ENCODE measurements around the gene TOR1B. TPM values are rescaled to one million over a fixed set of nuclear protein-coding genes. Genes with fewer than 3 reads are reported as not detected.

TOR1B gene
- total RNA-seq, 1 experiment from 2014 or later: 19.0 TPM

- no peak overlapping the region for H2AFZ ChIP-seq (ENCODE audit: low read depth, low read length, poor library complexity, severe bottlenecking)
- TF ChIP-seq ZNF274 (IDR thresholded peaks at IDR 0.05; ENCODE audit: low read depth, low read length) (no peak), CEBPB (IDR thresholded peaks at IDR 0.05; ENCODE audit: low read depth) (no peak), EZH2 (IDR thresholded peaks at IDR 0.05) (no peak), SP1 (IDR thresholded peaks at IDR 0.05; ENCODE audit: low read depth) (no peak), POLR2AphosphoS5 (IDR thresholded peaks at IDR 0.05; ENCODE audit: low read depth, low read length) (no peak), EGR1 (IDR thresholded peaks at IDR 0.05; ENCODE audit: low read depth) (no peak), YY1 (IDR thresholded peaks at IDR 0.05; ENCODE audit: extremely low read depth, insufficient replicate concordance, low read depth, low read length) (no peak), TCF7L2 (IDR thresholded peaks at IDR 0.05; ENCODE audit: borderline replicate concordance, extremely low read depth, insufficient read depth, insufficient read length) (no peak), MAX (IDR thresholded peaks at IDR 0.05) (no peak), CTCF (IDR thresholded peaks at IDR 0.05 in 2 of 3, conservative IDR thresholded peaks at IDR 0.05 in 1 of 3; ENCODE audit: borderline replicate concordance in 1 of 3, insufficient read depth in 1 of 3, low read depth in 2 of 3, low read length in 2 of 3) (no peak), SRF (IDR thresholded peaks at IDR 0.05; ENCODE audit: low read depth) (no peak), EZH2phosphoT487 (IDR thresholded peaks at IDR 0.05; ENCODE audit: borderline replicate concordance) (no peak), JUND (IDR thresholded peaks at IDR 0.05) (no peak), RAD21 (IDR thresholded peaks at IDR 0.05; ENCODE audit: low read depth) (no peak), ZBTB33 (IDR thresholded peaks at IDR 0.05; ENCODE audit: extremely low read depth, insufficient replicate concordance, low read length) (no peak), ELF1 (IDR thresholded peaks at IDR 0.05; ENCODE audit: borderline replicate concordance, low read depth) (no peak), POLR2A (IDR thresholded peaks at IDR 0.05; ENCODE audit: borderline replicate concordance, extremely low read depth, insufficient read depth, insufficient read length) (no peak)
- TF ChIP-seq, protein P1, sequence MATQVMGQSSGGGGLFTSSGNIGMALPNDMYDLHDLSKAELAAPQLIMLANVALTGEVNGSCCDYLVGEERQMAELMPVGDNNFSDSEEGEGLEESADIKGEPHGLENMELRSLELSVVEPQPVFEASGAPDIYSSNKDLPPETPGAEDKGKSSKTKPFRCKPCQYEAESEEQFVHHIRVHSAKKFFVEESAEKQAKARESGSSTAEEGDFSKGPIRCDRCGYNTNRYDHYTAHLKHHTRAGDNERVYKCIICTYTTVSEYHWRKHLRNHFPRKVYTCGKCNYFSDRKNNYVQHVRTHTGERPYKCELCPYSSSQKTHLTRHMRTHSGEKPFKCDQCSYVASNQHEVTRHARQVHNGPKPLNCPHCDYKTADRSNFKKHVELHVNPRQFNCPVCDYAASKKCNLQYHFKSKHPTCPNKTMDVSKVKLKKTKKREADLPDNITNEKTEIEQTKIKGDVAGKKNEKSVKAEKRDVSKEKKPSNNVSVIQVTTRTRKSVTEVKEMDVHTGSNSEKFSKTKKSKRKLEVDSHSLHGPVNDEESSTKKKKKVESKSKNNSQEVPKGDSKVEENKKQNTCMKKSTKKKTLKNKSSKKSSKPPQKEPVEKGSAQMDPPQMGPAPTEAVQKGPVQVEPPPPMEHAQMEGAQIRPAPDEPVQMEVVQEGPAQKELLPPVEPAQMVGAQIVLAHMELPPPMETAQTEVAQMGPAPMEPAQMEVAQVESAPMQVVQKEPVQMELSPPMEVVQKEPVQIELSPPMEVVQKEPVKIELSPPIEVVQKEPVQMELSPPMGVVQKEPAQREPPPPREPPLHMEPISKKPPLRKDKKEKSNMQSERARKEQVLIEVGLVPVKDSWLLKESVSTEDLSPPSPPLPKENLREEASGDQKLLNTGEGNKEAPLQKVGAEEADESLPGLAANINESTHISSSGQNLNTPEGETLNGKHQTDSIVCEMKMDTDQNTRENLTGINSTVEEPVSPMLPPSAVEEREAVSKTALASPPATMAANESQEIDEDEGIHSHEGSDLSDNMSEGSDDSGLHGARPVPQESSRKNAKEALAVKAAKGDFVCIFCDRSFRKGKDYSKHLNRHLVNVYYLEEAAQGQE (IDR thresholded peaks at IDR 0.05; ENCODE audit: low read depth): no peak
- intact Hi-C loops (cut with micrococcal nuclease): no loop called here
Measured at GRCh38 chr9:129832982-129833381, 30.0 kb downstream of the TOR1B start.

More at GRCh38 chr9:129832982-129833381, 30.0 kb downstream of the TOR1B start:
- ChIA-PET CTCF (no interaction called here), POLR2A (no interaction called here), RAD21 (ENCODE audit: low non-redundant PET in 1 of 2, low total read pairs in 2 of 2, uncharacterized antibody in 2 of 2, unreplicated experiment in 2 of 2) (no interaction called here)
- DNase-seq (ENCODE audit: low read depth, low spot score) (no peak), ATAC-seq (no peak)
- H3K27ac ChIP-seq (ENCODE audit: low read depth, low read length): no peak overlapping the region
- no peaks in the 10 kb centered on the region for H4K20me1 ChIP-seq (ENCODE audit: insufficient read depth)
- peaks cover 19% of the 10 kb centered on the region for H3K79me2 ChIP-seq (ENCODE audit: insufficient read depth, low read length)
- H3K36me3 ChIP-seq (ENCODE audit: control insufficient read depth in 1 of 2, insufficient read depth in 2 of 2, low read length in 2 of 2): peaks cover 25 to 26% of the 10 kb centered on the region in 2 experiments
- no TSS peak for BruUV-seq (replicated peaks)
- H3K4me3 ChIP-seq (replicated peaks in 1 of 2; ENCODE audit: low read depth in 1 of 2, low read length in 2 of 2): no peak overlapping the region
- no peak overlapping the region for H3K9ac ChIP-seq (ENCODE audit: low read length)
- no peak overlapping the region for H3K4me2 ChIP-seq (ENCODE audit: low read length)
- H3K9me3 ChIP-seq (ENCODE audit: control insufficient read depth in 1 of 2, insufficient read depth in 1 of 2, low read depth in 1 of 2, low read length in 2 of 2): no peaks in the 10 kb centered on the region
- no peaks in the 10 kb centered on the region for H3K9me2 ChIP-seq (ENCODE audit: insufficient read depth)
- H3K4me1 ChIP-seq (ENCODE audit: control insufficient read depth in 1 of 2, insufficient read depth in 2 of 2, low read length in 2 of 2): peaks cover 4 to 15% of the 10 kb centered on the region in 2 experiments; a peak in 3 of 4 replicates
- no peaks in the 10 kb centered on the region for H3K27me3 ChIP-seq (ENCODE audit: insufficient read depth, low read length)
